Stimulated activated CD8-positive, alpha-beta memory T cell treated with anti-CD3 and anti-CD28 coated beads, Interleukin-12 subunit alpha, Interleukin-12 subunit beta, amount 100 ng/mL, for 4 hours (primary cell): ENCODE data around the gene TEX14.
A peak's percentile ranks its signal among the peaks of the same experiment; 100 is the strongest.
"Not testable (repeated sequence)": the region's sequence is repeated elsewhere in the genome, so short reads cannot be mapped to it uniquely, and the experiment has no call there.

Experiments
- DNase-seq: peaks from one replicate; pipeline ENCODE4 v3.0.0-alpha.2; 2020; ENCODE audit warnings: low read depth

Gene TEX14

DNA sequence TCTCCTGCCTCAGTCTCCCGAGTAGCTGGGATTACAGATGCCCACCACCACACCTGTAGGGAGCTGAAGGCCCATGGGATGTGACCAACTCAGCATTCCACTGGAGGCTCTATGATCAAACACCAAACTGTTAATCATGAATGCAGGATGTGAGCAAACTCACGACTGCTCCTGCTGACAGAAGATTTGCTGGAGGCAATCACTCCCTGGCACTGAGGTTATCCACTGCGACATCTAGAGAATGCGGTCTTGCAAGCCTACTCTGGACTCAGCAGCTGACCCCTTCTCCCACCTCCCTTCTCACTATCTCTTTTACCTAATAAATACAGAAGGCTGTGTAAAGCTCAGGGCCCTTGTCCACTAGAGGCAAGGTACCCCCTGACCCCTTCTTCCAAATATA lies 4.9 kb downstream of the TEX14 start:
- DNase-seq = no peak

- not testable (repeated sequence) for DNase-seq
These were observed 7.4 kb downstream of the TEX14 start for GRCh38 chr17:58684462-58684861.

DNA sequence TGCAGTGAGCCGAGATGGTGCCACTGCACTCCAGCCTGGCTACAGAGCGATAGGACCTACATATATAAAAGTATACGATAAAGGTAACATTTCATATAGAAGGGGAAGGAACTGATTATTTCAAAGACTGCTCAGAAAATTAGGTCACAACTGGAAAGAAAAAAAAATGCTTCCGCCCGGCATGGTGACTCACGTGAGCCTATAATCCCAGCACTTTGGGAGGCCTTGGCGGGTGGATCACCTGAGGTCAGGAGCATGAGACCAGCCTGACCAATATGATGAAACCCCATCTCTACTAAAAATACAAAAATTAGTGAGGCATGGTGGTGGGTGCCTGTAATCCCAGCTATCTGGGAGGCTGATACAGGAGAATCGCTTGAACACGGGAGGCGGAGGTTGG lies 7.8 kb downstream of the TEX14 start:
- DNase-seq = no peak

DNA sequence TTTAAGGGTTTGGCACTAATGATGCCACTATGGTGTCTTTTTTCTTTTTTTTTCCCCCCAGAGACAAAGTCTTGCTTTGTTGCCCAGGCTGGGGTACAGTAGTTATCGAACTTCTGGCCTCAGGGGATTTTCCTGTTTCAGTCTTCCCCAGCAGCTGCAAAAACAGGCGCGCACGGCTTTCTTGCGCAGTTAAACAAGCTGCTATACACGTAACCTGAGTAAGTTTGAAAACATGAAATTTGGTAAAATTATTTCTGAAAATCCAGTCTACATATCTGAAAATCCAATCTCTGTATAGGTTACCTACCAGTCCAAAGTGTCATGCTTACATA lies 11.8 kb downstream of the TEX14 start:
- no peak for DNase-seq

GRCh38 chr17:58679263-58680037 lies 12.4 kb downstream of the TEX14 start:
- DNase-seq = no peak

GRCh38 chr17:58678287-58678686 lies 13.6 kb downstream of the TEX14 start:
- not testable (repeated sequence) for DNase-seq

- no peak for DNase-seq
These were observed 14.5 kb downstream of the TEX14 start for GRCh38 chr17:58677194-58677880.

DNA sequence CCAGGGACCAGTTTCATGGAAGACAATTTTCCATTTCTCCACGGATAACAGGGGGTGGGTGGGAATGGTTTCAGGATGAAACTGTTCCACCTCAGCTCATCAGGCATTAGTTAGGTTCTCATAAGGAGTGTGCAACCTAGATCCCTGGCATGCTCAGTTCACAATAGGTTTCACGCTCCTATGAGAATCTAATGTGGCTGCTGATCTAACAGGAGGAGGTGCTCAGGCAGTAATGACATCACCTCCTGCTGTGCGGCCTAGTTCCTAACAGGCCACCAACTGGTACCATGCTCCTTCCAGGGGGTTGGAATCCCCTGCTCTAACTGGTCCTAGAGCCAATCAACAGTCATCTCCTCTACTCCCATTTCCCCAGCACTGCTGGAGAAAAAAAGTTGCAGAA lies 19.9 kb downstream of the TEX14 start:
- DNase-seq = no peak

- no peak for DNase-seq
These were observed 22.0 kb downstream of the TEX14 start for GRCh38 chr17:58669853-58670252.

DNA sequence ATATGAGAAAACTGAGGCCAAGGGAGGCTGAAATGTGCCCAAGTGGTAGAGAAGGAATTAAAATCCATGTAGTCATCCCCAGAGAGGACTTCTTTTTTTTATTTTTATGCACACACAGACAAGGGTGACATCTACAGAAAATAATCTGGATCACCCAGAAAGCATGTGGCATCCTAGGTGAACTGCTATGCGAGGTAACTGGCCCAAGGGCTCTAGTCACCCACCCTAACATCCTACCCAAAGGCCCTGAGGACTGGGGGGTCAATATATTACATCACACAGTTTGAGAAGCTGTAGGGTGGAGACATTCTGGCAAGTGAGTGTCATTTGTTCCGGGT lies 23.3 kb downstream of the TEX14 start:
- DNase-seq = no peak

DNA sequence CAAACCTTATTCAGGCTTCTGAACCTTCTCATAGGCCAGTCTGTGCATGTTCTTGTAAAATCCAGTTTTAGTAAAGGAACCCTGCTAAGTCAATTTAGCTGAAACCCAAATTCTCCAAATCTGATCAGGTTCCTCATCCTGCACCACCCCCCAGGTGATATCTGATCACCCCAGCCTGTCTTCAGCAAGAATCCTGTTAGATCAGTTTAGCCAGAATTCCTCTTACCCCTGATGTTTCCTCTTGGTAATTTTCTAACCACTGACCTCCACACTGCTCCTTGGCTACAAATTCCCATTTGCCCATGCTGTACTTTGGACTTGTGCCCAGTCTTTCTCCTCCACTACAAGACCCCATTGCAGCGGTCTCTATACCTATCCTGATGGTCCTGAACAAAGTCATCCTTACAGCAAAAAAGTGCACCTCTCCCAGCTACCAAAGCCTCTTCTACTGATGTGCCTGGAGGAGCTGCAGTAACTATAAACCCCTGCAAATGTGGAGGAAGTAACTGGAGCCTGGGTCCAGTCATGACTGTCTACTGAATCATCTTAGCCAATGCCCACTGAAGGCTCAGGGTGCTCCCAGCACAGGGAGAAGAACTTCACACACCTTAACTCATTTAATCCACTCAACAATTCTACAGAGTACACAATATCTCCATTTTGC lies 23.8 kb downstream of the TEX14 start:
- no peak for DNase-seq

DNA sequence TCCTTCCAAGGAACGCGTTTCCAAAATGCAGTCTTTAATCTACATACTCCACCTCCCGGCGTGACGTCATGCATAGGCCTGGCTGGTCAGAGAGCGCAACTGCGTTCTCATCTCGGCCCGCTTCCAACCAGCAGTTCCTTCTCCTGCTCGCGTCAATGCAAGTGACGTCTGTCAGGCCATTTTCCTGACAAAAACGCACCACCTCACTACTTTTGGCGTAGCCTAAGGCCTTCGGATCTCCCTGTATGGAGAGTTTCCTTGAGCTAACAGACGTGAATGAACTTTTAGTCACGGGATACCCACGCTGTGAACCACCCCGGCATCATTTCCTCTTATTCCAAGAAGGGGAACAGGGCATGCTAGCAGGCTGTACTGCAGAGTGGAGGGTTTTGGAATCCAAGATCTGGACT lies 25.0 kb downstream of the TEX14 start:
- no peak for DNase-seq

- DNase-seq = no peak
These were observed 25.6 kb downstream of the TEX14 start for GRCh38 chr17:58665946-58666857.

DNA sequence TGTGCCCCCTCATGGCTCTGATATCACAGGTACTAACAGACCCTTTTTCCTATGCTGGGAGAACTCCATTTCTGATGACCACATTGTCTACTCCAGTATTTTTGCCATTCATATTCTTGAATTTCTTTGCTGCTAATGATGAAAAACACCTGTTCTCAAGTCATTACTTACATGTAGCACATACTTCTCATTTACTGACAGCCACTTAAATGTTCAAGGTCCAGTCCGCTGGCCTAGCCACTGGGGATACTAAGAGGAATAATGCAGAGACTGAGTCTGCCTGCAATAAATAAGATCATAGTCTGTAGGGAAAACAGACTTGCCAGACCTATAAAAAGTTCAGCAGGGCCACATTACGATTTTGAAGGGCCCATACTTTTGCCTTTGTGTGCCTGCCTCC lies 27.5 kb downstream of the TEX14 start:
- no peak for DNase-seq

GRCh38 chr17:58661499-58661898 lies 30.3 kb downstream of the TEX14 start:
- DNase-seq = no peak

- DNase-seq = no peak
These were observed 31.2 kb downstream of the TEX14 start for GRCh38 chr17:58660621-58661020.

DNA sequence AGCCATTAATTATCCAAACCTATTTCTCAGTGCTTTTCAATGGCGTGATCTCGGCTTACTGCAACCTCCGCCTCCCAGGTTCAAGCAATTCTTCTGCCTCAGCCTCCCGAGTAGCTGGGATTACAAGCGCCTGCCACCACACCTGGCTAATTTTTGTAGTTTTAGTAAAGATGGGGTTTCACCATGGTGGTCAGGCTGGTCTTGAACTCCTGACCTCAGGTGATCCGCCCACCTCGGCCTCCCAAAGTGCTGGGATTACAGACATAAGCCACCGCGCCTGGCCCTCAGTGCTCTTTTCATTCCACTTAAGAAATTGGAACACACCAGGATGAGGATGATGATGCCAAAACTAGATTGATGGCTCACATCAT lies 32.1 kb downstream of the TEX14 start:
- DNase-seq = not testable (repeated sequence)

DNA sequence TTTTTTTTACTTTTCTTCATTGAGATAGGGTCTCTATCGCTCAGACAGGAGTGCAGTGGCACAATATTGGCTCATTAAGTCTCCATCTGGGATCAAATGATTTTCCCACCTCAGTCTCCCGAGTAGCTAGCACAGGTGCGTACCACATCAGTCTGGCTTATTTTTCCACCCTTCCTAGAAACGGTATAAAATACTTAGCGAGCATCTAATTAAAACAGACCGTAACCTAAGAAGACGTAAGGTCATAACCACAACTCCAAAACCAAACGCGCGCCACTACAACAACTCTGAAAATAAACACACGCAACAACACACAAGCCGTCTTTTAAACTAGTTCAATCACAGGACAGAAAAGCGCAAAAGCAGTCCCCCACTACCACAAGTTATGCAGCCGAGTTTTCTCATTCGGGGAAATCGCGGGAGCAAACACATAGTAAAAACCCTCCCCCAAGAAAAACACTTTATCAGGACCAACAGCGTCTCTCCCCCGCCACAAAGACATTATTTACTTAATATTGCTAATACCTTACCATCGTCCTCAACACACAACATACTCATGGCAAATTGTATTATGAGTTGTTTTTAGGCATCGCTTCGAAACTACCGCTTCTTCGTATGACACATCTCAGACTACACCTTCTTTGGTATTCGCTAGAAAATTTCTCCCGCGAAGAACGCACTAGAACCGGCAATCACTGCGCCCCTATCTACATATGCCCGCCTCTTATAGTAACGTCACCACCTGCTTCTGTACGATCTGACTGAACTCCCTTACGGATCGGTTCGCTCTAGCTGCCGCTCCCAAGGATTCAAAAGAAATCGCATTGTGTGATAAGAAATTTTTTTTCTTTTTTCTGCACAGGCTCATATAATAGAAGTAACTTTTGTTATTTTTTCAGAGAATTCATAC lies 32.8 kb downstream of the TEX14 start:
- peak; percentile 46 for DNase-seq

GRCh38 chr17:58657962-58658803 lies 33.7 kb downstream of the TEX14 start:
- not testable (repeated sequence) for DNase-seq

DNA sequence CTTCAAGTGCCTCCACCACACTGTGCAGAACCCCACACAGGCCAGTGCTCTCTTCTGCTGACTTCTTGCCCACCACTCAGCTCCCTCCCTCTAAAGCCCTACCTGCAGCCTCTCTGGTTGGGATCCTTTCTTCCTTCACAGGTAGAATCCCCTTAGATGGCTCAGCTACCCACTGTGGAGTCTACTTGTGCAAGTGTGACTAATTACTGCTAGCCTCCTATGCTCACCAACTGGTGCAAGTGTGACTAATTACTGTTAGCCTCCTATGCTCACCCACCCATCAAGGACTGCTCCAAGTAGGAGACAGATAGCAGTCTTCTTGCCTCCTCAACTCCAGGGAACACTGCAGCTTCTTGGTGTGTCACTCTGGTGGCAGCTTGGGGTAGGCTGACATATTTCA lies 43.6 kb downstream of the TEX14 start:
- DNase-seq = no peak
